Stimulated activated CD4-positive, alpha-beta T cell treated with anti-CD3 and anti-CD28 coated beads, Interleukin-2, amount 100 ng/mL, for 4 hours (primary cell): Measurements from ENCODE around the gene IGFBP1.
"Not testable (repeated sequence)": the region's sequence is repeated elsewhere in the genome, so short reads cannot be mapped to it uniquely, and the experiment has no call there.

Source experiments
- DNase-seq: peaks from one replicate; pipeline ENCODE4 v3.0.0-alpha.2; 2020; ENCODE audit warnings: low read depth

IGFBP1 gene

GRCh38 chr7:45888185-45888992 lies at the start of gene IGFBP1:
Gene IGFBP1, plus strand, starts transcription at chr7:45888488. Its CDS starts 165 bp downstream, at chr7:45888653.
- DNase-seq, result no peak

GRCh38 chr7:45838852-45839251 lies 49.4 kb upstream of the IGFBP1 start:
- DNase-seq, result not testable (repeated sequence)

GRCh38 chr7:45841926-45842717 lies 46.2 kb upstream of the IGFBP1 start:
- DNase-seq, result not testable (repeated sequence)

- not testable (repeated sequence) for DNase-seq
Observed at GRCh38 chr7:45846536-45846935, 41.8 kb upstream of the IGFBP1 start.

- not testable (repeated sequence) for DNase-seq
Observed at GRCh38 chr7:45848734-45849133, 39.6 kb upstream of the IGFBP1 start.

- DNase-seq, result not testable (repeated sequence)
Observed at GRCh38 chr7:45852984-45853383, 35.3 kb upstream of the IGFBP1 start.

GRCh38 chr7:45853491-45853890 lies 34.8 kb upstream of the IGFBP1 start:
- not testable (repeated sequence) for DNase-seq

- not testable (repeated sequence) for DNase-seq
Observed at GRCh38 chr7:45855680-45856079, 32.6 kb upstream of the IGFBP1 start.

GRCh38 chr7:45856888-45857287 lies 31.4 kb upstream of the IGFBP1 start:
- not testable (repeated sequence) for DNase-seq

GRCh38 chr7:45863715-45864114 lies 24.6 kb upstream of the IGFBP1 start:
- DNase-seq, result no peak

GRCh38 chr7:45865594-45866410 lies 22.5 kb upstream of the IGFBP1 start:
- DNase-seq, result no peak

- DNase-seq, result no peak
Observed at GRCh38 chr7:45867471-45867870, 20.8 kb upstream of the IGFBP1 start.

GRCh38 chr7:45869426-45869825 lies 18.9 kb upstream of the IGFBP1 start:
- DNase-seq, result no peak

- DNase-seq, result no peak
Observed at GRCh38 chr7:45872116-45873034, 15.9 kb upstream of the IGFBP1 start.

GRCh38 chr7:45873035-45873354 lies 15.3 kb upstream of the IGFBP1 start, which contains the start of gene CCDC201:
Gene CCDC201, minus strand, starts transcription at chr7:45873082. Its CDS starts 75 bp downstream, at chr7:45873007.
- no peak for DNase-seq

- no peak for DNase-seq
Observed at GRCh38 chr7:45873355-45873754, 14.9 kb upstream of the IGFBP1 start.

- no peak for DNase-seq
Observed at GRCh38 chr7:45874408-45875131, 13.7 kb upstream of the IGFBP1 start.

GRCh38 chr7:45876519-45876918 lies 11.8 kb upstream of the IGFBP1 start:
- DNase-seq, result no peak

- no peak for DNase-seq
Observed at GRCh38 chr7:45878457-45879144, 9.7 kb upstream of the IGFBP1 start.

- no peak for DNase-seq
Observed at GRCh38 chr7:45880433-45880860, 7.8 kb upstream of the IGFBP1 start.
